Lower lobe of right lung (tissue), 2 donors: ENCODE results near the gene COL5A3. TPM values are rescaled to one million over a fixed set of nuclear protein-coding genes. Genes with fewer than 3 reads are reported as not detected.

ENCODE experiments used
- ATAC-seq, 2 donors: fragments of 200-7000 bp; cut with Tn5 transposase; one replicate each; pipeline ENCODE4 v1.9.1; 2020 to 2022; ENCODE audit warnings: mild to moderate bottlenecking in 2 of 2, moderate library complexity in 2 of 2
- DNase-seq: peaks from one replicate; pipeline ENCODE4 v3.0.0-alpha.2; 2020
- H3K27ac ChIP-seq: fragments of 200-600 bp; one replicate; pipeline ENCODE4 v1.8.0; 2022
- H3K27me3 ChIP-seq: fragments of 200-600 bp; one replicate; pipeline ENCODE4 v1.8.0; 2022; ENCODE audit warnings: low read depth
- H3K36me3 ChIP-seq: fragments of 200-600 bp; one replicate; pipeline ENCODE4 v1.8.0; 2022; ENCODE audit warnings: mild to moderate bottlenecking
- H3K4me1 ChIP-seq: fragments of 200-600 bp; one replicate; pipeline ENCODE4 v1.8.0; 2022
- H3K4me3 ChIP-seq: fragments of 200-600 bp; one replicate; pipeline ENCODE4 v1.8.0; 2022; ENCODE audit warnings: mild to moderate bottlenecking
- H3K9me3 ChIP-seq: fragments of 200-600 bp; one replicate; pipeline ENCODE4 v1.8.0; 2022
- intact Hi-C: fragments of 100-400 bp; cut with DNase I; formaldehyde crosslinking; loops from one replicate; pipeline ENCODE4 v1.11.0; 2022
- total RNA-seq: library from RNA; stranded (reverse); fragmentation: NEBNext Ultra II Directional; extraction: Animal tissue kit (Norgen Biotek cat#: 25700); gene quantifications from one replicate; pipeline ENCODE4 v1.2.1, GENCODE V29; 2021
- TF ChIP-seq, protein P1 (sequence below): fragments of 200-600 bp; IDR thresholded peaks from one replicate; pipeline ENCODE4 v1.8.0; 2022; ENCODE audit warnings: antibody characterized with exemption, mild to moderate bottlenecking
- donor health status: DM: no; HTN: yes; CAD: no; lungs with severe emphysema.

The COL5A3 gene
- total RNA-seq, 1 donor from 2014 or later = 8.9 TPM

- ATAC-seq = no peak
- Histone ChIP-seq H3K4me3 (no peak overlapping the region), H3K9me3 (peaks cover 2% of the 10 kb centered on the region), H3K27ac (no peak overlapping the region), H3K36me3 (no peaks in the 10 kb centered on the region), H3K4me1 (peaks cover 20% of the 10 kb centered on the region), H3K27me3 (peaks cover 58% of the 10 kb centered on the region)
- intact Hi-C loops = loop anchor here (10.0 kb wide), 1 partner anchor 88 kb away; no protein-coding TSS in a partner anchor
- no peak for DNase-seq
- TF ChIP-seq, protein P1, sequence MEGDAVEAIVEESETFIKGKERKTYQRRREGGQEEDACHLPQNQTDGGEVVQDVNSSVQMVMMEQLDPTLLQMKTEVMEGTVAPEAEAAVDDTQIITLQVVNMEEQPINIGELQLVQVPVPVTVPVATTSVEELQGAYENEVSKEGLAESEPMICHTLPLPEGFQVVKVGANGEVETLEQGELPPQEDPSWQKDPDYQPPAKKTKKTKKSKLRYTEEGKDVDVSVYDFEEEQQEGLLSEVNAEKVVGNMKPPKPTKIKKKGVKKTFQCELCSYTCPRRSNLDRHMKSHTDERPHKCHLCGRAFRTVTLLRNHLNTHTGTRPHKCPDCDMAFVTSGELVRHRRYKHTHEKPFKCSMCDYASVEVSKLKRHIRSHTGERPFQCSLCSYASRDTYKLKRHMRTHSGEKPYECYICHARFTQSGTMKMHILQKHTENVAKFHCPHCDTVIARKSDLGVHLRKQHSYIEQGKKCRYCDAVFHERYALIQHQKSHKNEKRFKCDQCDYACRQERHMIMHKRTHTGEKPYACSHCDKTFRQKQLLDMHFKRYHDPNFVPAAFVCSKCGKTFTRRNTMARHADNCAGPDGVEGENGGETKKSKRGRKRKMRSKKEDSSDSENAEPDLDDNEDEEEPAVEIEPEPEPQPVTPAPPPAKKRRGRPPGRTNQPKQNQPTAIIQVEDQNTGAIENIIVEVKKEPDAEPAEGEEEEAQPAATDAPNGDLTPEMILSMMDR = no peak
These were observed 73.3 kb downstream of the COL5A3 start for GRCh38 chr19:9937001-9937411.

GRCh38 chr19:9936326-9937000 lies 73.8 kb downstream of the COL5A3 start, which contains the start of gene OLFM2:
OLFM2 (minus strand) TSS chr19:9936515; CDS start chr19:9936366, 149 bp downstream.
- peak within 1 kb of the TSS; percentile 40 for H3K4me3 ChIP-seq
- peaks cover 59% of the 10 kb centered on the region for H3K27me3 ChIP-seq
- ATAC-seq = no peak
- H3K36me3 ChIP-seq = no peaks in the 10 kb centered on the region
- intact Hi-C loops = loop anchor here (10.0 kb wide), 1 partner anchor 88 kb away; no protein-coding TSS in a partner anchor
- no peak within 1 kb of the TSS for H3K27ac ChIP-seq
- TF ChIP-seq, protein P1 = no peak
- DNase-seq = no peak
- peaks cover 20% of the 10 kb centered on the region for H3K4me1 ChIP-seq
- no peaks in the 10 kb centered on the region for H3K9me3 ChIP-seq

GRCh38 chr19:9935506-9936325 lies 74.6 kb downstream of the COL5A3 start:
- H3K9me3 ChIP-seq = no peaks in the 10 kb centered on the region
- no peaks in the 10 kb centered on the region for H3K36me3 ChIP-seq
- intact Hi-C loops = loop anchor here (10.0 kb wide), 1 partner anchor 89 kb away; no protein-coding TSS in a partner anchor
- peaks cover 25% of the 10 kb centered on the region for H3K4me1 ChIP-seq
- H3K27ac ChIP-seq = no peak overlapping the region
- H3K4me3 ChIP-seq = peak overlapping the region; percentile 40
- peaks cover 62% of the 10 kb centered on the region for H3K27me3 ChIP-seq
- no peak for DNase-seq
- TF ChIP-seq, protein P1 = no peak
- no peak for ATAC-seq

- Histone ChIP-seq H3K27ac (no peak overlapping the region), H3K4me3 (no peak overlapping the region), H3K27me3 (peaks cover 62% of the 10 kb centered on the region), H3K36me3 (no peaks in the 10 kb centered on the region), H3K9me3 (no peaks in the 10 kb centered on the region), H3K4me1 (peaks cover 25% of the 10 kb centered on the region)
- intact Hi-C loops = loop anchor here (10.0 kb wide), 1 partner anchor 90 kb away; no protein-coding TSS in a partner anchor
- DNase-seq (peak; percentile 72), ATAC-seq (peak; percentile 68 to 89)
- TF ChIP-seq, protein P1 = peak; percentile 81
These were observed 76.0 kb downstream of the COL5A3 start for GRCh38 chr19:9934132-9934950.

- Histone ChIP-seq H3K36me3 (no peaks in the 10 kb centered on the region), H3K27me3 (peaks cover 57% of the 10 kb centered on the region), H3K4me3 (no peak overlapping the region), H3K27ac (no peak overlapping the region), H3K4me1 (peaks cover 25% of the 10 kb centered on the region), H3K9me3 (no peaks in the 10 kb centered on the region)
- ATAC-seq = no peak
- TF ChIP-seq, protein P1 = no peak
- intact Hi-C loops = loop anchor here (10.0 kb wide), 1 partner anchor 92 kb away; no protein-coding TSS in a partner anchor
- no peak for DNase-seq
These were observed 77.5 kb downstream of the COL5A3 start for GRCh38 chr19:9932835-9933234.
